ENCODE data around the gene SETDB2. TPM values are rescaled to one million over a fixed set of nuclear protein-coding genes. Genes with fewer than 3 reads are reported as not detected.

The SETDB2 gene
- total and polyA plus RNA-seq, 9 donors = 6.7 to 11.0 (median 7.7) TPM

DNA sequence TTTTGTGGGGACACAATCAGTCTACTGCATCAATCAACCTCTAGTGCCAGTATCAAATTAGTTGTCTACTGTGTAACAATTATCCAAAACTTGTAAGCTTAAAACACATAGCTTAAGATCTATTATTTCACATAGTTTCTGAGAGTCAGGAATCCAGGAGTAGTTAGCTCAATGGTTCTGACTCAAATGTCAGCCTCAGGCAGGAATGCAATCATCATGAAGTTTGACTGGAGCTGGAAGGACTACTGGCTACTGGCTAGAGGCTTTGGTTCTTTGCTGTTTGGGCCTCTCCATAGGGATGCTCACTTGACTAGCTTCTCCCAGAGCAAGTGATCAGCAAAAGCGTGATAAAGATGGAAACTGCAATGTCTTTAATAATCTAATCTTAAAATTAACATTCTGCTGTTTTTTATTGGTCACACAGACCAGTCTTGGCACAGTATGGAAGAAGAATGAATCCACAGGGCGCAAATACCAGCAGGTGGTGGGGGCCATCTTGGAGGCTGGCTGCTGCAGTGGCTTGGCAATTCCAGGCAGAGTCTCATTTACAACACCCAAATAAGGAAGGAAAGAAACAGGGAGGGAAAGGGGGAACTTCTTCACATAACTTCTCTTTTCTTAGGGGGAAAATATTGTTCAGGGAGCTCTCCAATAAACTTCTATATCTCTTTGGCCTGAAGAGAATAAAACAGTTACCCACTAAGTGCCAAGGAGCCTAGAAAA, 15.9 kb upstream of the SETDB2 start:
- no peak for DNase-seq
- WGBS (ENCODE audit: insufficient coverage) = no CpG with 5 or more reads among the region's 2 CpGs
- Histone ChIP-seq H3K9me3 (replicated peaks; ENCODE audit: control insufficient read depth, low read depth, low read length) (no peaks in the 10 kb centered on the region), H3K27me3 (ENCODE audit: control insufficient read depth, insufficient read depth, low read length) (no peaks in the 10 kb centered on the region), H3K4me3 (ENCODE audit: low read length) (no peak overlapping the region), H3K27ac (ENCODE audit: low read length) (no peak overlapping the region), H3K4me1 (ENCODE audit: control insufficient read depth, insufficient read depth, low read length) (no peaks in the 10 kb centered on the region), H3K36me3 (ENCODE audit: control insufficient read depth, insufficient read depth, low read length) (peaks cover 5% of the 10 kb centered on the region)

DNA sequence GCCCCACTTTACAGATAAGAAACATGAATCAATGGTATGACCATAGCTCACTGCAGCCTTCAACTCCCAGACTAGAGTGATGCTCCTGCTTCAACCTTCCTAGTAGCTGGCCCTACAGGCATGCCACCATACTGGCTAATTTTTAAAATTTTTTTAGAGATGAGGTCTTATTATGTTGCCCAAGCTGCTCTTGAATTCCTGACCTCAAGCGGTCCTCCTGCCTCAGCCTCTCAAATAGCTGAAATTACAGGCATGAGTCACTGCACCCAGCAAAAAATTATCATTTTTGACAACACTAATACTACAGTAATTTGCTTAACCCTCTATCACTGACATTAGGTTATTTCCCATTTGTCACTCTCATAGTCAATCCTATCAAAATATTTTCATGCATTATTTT, 15.0 kb upstream of the SETDB2 start:
- Histone ChIP-seq H3K27ac (ENCODE audit: low read length) (no peak overlapping the region), H3K4me1 (ENCODE audit: control insufficient read depth, insufficient read depth, low read length) (no peaks in the 10 kb centered on the region), H3K27me3 (ENCODE audit: control insufficient read depth, insufficient read depth, low read length) (no peaks in the 10 kb centered on the region), H3K9me3 (replicated peaks; ENCODE audit: control insufficient read depth, low read depth, low read length) (no peaks in the 10 kb centered on the region), H3K36me3 (ENCODE audit: control insufficient read depth, insufficient read depth, low read length) (peaks cover 5% of the 10 kb centered on the region), H3K4me3 (ENCODE audit: low read length) (no peak overlapping the region)
- WGBS (ENCODE audit: insufficient coverage) = no CpG with 5 or more reads among the region's 1 CpG
- no peak for DNase-seq

DNA sequence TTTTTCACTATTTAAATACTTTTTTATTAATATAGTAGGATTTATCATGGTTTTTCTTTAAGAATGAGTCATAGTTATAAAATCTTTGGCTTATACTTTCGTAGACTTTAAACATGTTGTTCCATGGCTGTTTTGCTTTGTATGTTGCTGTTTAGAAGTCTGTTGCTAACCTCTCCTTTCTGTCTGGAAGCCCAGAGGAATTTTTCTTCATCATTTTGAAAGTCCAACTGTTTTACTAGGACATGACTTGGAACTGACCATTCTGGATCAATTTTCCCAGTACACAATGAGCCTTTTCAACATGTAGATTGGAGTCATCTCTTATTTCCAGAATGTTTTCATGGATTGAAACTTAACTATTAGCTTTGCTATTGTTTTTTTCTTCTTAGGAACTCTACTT, 8.1 kb upstream of the SETDB2 start:
- Histone ChIP-seq H3K4me3 (ENCODE audit: low read length) (no peak overlapping the region), H3K4me1 (ENCODE audit: control insufficient read depth, insufficient read depth, low read length) (no peaks in the 10 kb centered on the region), H3K36me3 (ENCODE audit: control insufficient read depth, insufficient read depth, low read length) (no peaks in the 10 kb centered on the region), H3K27me3 (ENCODE audit: control insufficient read depth, insufficient read depth, low read length) (no peaks in the 10 kb centered on the region), H3K9me3 (replicated peaks; ENCODE audit: control insufficient read depth, low read depth, low read length) (no peaks in the 10 kb centered on the region), H3K27ac (ENCODE audit: low read length) (peak overlapping the region; percentile 9)
- no CpG with 5 or more reads among the region's 1 CpG for WGBS (ENCODE audit: insufficient coverage)
- DNase-seq = peak; percentile 92

DNA sequence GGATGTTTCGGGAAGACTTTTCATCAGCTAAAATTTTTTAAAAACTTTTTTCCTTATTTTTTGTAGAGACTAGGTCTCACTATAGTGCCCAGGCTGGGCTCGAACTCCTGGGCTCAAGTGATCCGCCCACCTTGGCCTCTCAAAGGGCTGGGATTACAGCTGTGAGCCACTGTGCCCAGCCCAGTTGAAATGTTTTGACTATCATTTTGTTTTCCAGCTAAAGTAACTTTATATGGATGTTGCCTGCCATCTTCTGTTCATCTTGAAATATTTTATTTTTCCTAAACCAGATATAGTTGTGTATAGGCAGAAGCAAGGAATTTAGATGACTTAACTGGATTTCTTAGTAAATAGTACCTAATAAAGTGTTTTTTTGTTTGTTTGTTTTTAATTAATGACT, 7.2 kb upstream of the SETDB2 start:
- H3K4me1 ChIP-seq (ENCODE audit: control insufficient read depth, insufficient read depth, low read length) = no peaks in the 10 kb centered on the region
- WGBS (ENCODE audit: insufficient coverage) = no CpG with 5 or more reads among the region's 3 CpGs
- H3K4me3 ChIP-seq (ENCODE audit: low read length) = no peak overlapping the region
- DNase-seq = peak; percentile 78
- H3K36me3 ChIP-seq (ENCODE audit: control insufficient read depth, insufficient read depth, low read length) = no peaks in the 10 kb centered on the region
- H3K27me3 ChIP-seq (ENCODE audit: control insufficient read depth, insufficient read depth, low read length) = no peaks in the 10 kb centered on the region
- H3K27ac ChIP-seq (ENCODE audit: low read length) = peak overlapping the region; percentile 2
- H3K9me3 ChIP-seq (replicated peaks; ENCODE audit: control insufficient read depth, low read depth, low read length) = no peaks in the 10 kb centered on the region

DNA sequence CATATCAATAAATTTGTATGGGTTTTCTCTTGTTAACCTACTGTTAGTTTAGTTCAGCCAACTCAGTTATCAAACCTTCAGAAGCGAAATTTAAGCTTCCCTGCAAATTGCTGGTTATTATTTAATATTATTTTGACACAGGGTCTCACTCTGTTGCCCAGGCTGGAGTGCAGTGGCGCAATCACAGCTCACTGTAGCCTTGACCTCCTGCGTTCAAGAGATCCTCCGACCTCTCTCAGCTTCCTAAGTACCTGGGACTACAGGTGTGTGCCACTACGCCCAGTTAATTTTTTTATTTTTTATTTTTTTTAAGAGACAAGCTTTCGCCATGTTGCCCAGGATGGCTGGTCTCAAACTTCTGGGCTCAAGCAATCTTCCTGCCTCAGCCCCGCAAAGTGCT, 6.4 kb upstream of the SETDB2 start:
- WGBS (ENCODE audit: insufficient coverage) = no CpG with 5 or more reads among the region's 7 CpGs
- Histone ChIP-seq H3K27me3 (ENCODE audit: control insufficient read depth, insufficient read depth, low read length) (no peaks in the 10 kb centered on the region), H3K4me1 (ENCODE audit: control insufficient read depth, insufficient read depth, low read length) (no peaks in the 10 kb centered on the region), H3K27ac (ENCODE audit: low read length) (no peak overlapping the region), H3K9me3 (replicated peaks; ENCODE audit: control insufficient read depth, low read depth, low read length) (no peaks in the 10 kb centered on the region), H3K4me3 (ENCODE audit: low read length) (no peak overlapping the region), H3K36me3 (ENCODE audit: control insufficient read depth, insufficient read depth, low read length) (no peaks in the 10 kb centered on the region)
- no peak for DNase-seq

DNA sequence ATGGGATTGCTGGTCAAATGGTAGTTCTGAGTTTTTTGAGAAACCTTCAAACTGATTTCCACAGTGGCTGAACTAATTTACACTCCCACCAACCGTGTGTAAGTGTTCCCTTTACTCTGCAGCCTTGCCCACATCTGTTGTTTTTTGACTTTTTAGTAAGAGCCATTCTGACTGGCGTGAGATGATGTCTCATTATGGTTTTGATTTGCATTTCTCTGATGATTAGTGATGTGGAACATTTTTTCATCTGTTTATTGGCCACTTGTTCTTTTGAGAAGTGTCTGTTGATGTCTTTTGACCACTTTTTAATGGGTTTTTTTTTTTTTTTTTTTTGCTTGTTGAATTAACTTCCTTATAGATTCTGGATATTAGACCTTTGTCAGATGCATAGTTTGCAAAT, 4.5 kb upstream of the SETDB2 start:
- DNase-seq = no peak
- Histone ChIP-seq H3K4me3 (ENCODE audit: low read length) (no peak overlapping the region), H3K27me3 (ENCODE audit: control insufficient read depth, insufficient read depth, low read length) (no peaks in the 10 kb centered on the region), H3K27ac (ENCODE audit: low read length) (no peak overlapping the region), H3K4me1 (ENCODE audit: control insufficient read depth, insufficient read depth, low read length) (peaks cover 2% of the 10 kb centered on the region), H3K9me3 (replicated peaks; ENCODE audit: control insufficient read depth, low read depth, low read length) (no peaks in the 10 kb centered on the region), H3K36me3 (ENCODE audit: control insufficient read depth, insufficient read depth, low read length) (no peaks in the 10 kb centered on the region)
- no CpG with 5 or more reads among the region's 2 CpGs for WGBS (ENCODE audit: insufficient coverage)

DNA sequence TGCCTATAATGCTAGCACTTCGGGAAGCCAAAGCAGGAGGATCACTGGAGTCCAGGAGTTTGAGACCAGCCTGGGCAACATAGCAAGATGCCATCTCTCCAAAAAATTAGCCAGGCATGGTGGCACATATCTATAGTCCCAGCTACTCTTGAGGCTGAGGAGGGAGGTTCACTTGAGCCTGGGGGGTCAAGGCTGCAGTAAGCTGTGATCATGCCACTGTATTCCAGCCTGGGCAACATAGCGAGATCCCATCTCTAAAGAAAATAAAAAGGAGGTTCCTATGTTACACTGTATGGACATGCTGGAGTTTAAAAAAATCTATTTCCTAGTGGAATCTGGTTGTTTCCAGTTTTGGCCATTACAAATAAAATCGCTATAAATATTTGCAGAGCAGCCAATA, 2.8 kb upstream of the SETDB2 start:
- DNase-seq = no peak
- Histone ChIP-seq H3K27me3 (ENCODE audit: control insufficient read depth, insufficient read depth, low read length) (no peaks in the 10 kb centered on the region), H3K4me3 (ENCODE audit: low read length) (no peak overlapping the region), H3K27ac (ENCODE audit: low read length) (no peak overlapping the region), H3K4me1 (ENCODE audit: control insufficient read depth, insufficient read depth, low read length) (peaks cover 5% of the 10 kb centered on the region), H3K9me3 (replicated peaks; ENCODE audit: control insufficient read depth, low read depth, low read length) (no peaks in the 10 kb centered on the region), H3K36me3 (ENCODE audit: control insufficient read depth, insufficient read depth, low read length) (no peaks in the 10 kb centered on the region)
- WGBS (ENCODE audit: insufficient coverage) = 100% methylated on average over 1 of the region's 3 CpGs

DNA sequence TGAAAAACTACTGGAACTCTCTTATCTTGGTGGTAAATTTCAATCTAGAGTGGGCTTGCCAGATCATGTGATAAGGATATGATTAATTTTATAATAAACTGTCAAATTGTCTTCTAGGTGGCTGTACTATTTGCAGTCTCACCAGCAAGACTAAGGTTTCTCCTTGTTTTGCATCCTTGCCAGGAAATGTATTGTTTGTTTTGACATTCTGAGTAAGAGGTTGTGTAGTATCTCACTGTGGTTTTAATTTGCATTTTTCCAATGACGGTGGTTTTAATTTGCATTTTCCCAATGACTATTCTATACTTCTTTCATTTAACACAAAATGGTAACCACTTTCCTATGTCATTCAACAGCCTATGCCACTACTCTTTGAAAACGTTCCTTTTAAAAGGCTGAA, 2.2 kb upstream of the SETDB2 start:
- Histone ChIP-seq H3K4me3 (ENCODE audit: low read length) (no peak overlapping the region), H3K4me1 (ENCODE audit: control insufficient read depth, insufficient read depth, low read length) (peaks cover 5% of the 10 kb centered on the region), H3K27ac (ENCODE audit: low read length) (no peak overlapping the region), H3K9me3 (replicated peaks; ENCODE audit: control insufficient read depth, low read depth, low read length) (no peaks in the 10 kb centered on the region), H3K36me3 (ENCODE audit: control insufficient read depth, insufficient read depth, low read length) (no peaks in the 10 kb centered on the region), H3K27me3 (ENCODE audit: control insufficient read depth, insufficient read depth, low read length) (no peaks in the 10 kb centered on the region)
- WGBS (ENCODE audit: insufficient coverage) = no CpG with 5 or more reads among the region's 2 CpGs
- DNase-seq = no peak

DNA sequence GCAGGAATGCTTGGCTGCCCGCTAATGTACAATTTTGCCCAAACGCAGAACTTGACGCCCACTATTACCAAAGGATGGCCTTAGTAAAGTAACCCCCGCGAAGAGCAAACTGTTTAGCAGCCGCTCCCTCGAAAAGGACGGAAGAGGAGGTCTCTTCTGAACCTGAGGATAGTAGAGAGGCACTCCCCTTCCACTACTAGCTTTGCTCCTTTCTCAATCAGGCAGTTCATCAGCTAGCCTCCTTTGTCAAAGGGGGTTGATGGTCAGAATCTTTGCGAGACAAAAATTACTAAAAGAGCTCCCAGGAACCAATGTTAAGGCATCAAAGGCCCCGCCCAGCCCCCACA, 744 bp upstream of the SETDB2 start:
- H3K27me3 ChIP-seq (ENCODE audit: control insufficient read depth, insufficient read depth, low read length) = no peaks in the 10 kb centered on the region
- peaks cover 5% of the 10 kb centered on the region for H3K4me1 ChIP-seq (ENCODE audit: control insufficient read depth, insufficient read depth, low read length)
- peak overlapping the region; percentile 99 for H3K27ac ChIP-seq (ENCODE audit: low read length)
- no peaks in the 10 kb centered on the region for H3K36me3 ChIP-seq (ENCODE audit: control insufficient read depth, insufficient read depth, low read length)
- H3K4me3 ChIP-seq (ENCODE audit: low read length) = peak overlapping the region; percentile 94
- DNase-seq = peak; percentile 71
- 0% methylated on average over 1 of the region's 10 CpGs for WGBS (ENCODE audit: insufficient coverage)
- no peaks in the 10 kb centered on the region for H3K9me3 ChIP-seq (replicated peaks; ENCODE audit: control insufficient read depth, low read depth, low read length)

DNA sequence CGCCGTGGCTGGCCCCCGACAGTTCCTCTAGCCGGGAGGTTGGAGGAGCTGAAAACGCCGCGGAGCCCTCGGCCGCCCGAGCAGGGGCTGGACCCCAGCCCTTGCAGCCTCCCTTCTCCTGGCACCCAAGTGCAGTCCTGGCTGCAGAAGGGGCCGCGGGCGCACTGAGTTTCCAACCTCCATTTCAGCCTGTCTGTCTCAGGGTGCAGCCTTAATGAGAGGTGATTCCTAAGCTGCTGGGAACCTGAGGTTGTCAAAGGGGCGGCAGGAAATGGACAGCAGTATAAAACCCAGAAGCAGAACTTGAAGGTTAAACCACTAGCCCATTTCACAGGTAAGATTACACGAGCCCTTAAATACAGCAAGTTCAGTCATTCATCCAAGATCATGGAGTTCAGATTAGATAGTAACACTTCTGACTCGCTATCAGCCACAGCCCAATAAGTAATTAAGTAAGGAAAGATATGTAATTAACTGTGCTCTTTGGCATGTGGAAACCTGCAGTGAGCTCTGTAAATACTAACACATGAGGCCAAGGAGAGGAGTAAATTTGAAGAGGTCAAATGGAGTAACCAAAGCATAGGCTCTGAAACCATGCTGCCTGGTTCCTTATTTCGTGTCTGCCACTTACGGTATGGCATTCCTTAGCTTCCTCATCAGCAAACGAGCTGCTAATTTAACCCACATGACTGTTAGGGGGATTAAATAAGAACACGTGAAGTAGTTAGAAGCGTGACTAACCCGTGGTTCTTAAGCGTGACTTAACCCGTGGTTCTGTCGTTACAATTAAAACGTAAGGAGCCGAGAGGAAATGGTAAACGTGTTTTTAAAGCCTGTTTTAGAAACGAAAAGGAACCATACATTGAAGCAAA, 686 bp downstream of the SETDB2 start:
- peak overlapping the region; percentile 95 for H3K27ac ChIP-seq (ENCODE audit: low read length)
- peaks cover 5% of the 10 kb centered on the region for H3K4me1 ChIP-seq (ENCODE audit: control insufficient read depth, insufficient read depth, low read length)
- WGBS (ENCODE audit: insufficient coverage) = 0% methylated on average over 16 of the region's 29 CpGs
- H3K9me3 ChIP-seq (replicated peaks; ENCODE audit: control insufficient read depth, low read depth, low read length) = no peaks in the 10 kb centered on the region
- H3K36me3 ChIP-seq (ENCODE audit: control insufficient read depth, insufficient read depth, low read length) = no peaks in the 10 kb centered on the region
- DNase-seq = peak; percentile 78
- peak overlapping the region; percentile 94 for H3K4me3 ChIP-seq (ENCODE audit: low read length)
- H3K27me3 ChIP-seq (ENCODE audit: control insufficient read depth, insufficient read depth, low read length) = no peaks in the 10 kb centered on the region
